ENCODE data around the gene SUPT3H. TPM values are rescaled to one million over a fixed set of nuclear protein-coding genes. Genes with fewer than 3 reads are reported as not detected.
"Not testable (repeated sequence)": the region's sequence is repeated elsewhere in the genome, so short reads cannot be mapped to it uniquely, and the experiment has no call there.

SUPT3H gene
- total and polyA plus RNA-seq, 12 donors = 10.0 to 56.2 (median 16.6) TPM

- intact Hi-C loops (cut with DNase I) = no loop called here
- TF ChIP-seq POLR2A (IDR thresholded peaks at IDR 0.05) (no peak), CTCF (IDR thresholded peaks at IDR 0.05) (no peak)
- Histone ChIP-seq H3K4me1 (replicated peaks in 1 of 2) (no peaks in the 10 kb centered on the region), H3K27me3 (no peaks in the 10 kb centered on the region), H3K9me3 (replicated peaks in 1 of 3) (no peaks in the 10 kb centered on the region), H3K4me3 (no peak overlapping the region), H3K36me3 (replicated peaks in 1 of 2) (no peaks in the 10 kb centered on the region), H3K27ac (no peak overlapping the region)
- WGBS, 4 donors = 46 to 88% (median 87%) methylated on average over 1 of the region's 1 CpG
- no peak for DNase-seq
Measured at GRCh38 chr6:45148711-45149341, 228.9 kb downstream of the SUPT3H start.

GRCh38 chr6:45148278-45148677, 229.5 kb downstream of the SUPT3H start:
- H3K4me1 ChIP-seq (replicated peaks in 1 of 2) = no peaks in the 10 kb centered on the region
- intact Hi-C loops (cut with DNase I) = no loop called here
- H3K27me3 ChIP-seq = no peaks in the 10 kb centered on the region
- no peak for TF ChIP-seq CTCF (IDR thresholded peaks at IDR 0.05)
- TF ChIP-seq POLR2A (IDR thresholded peaks at IDR 0.05) = no peak
- H3K27ac ChIP-seq = no peak overlapping the region
- no peak overlapping the region for H3K4me3 ChIP-seq
- H3K9me3 ChIP-seq (replicated peaks in 1 of 3) = no peaks in the 10 kb centered on the region
- WGBS, 4 donors = 93 to 100% (median 98%) methylated on average over 1 of the region's 1 CpG
- no peaks in the 10 kb centered on the region for H3K36me3 ChIP-seq (replicated peaks in 1 of 2)
- no peak for DNase-seq

GRCh38 chr6:45145658-45146057, 232.1 kb downstream of the SUPT3H start:
- intact Hi-C loops (cut with DNase I); H3K4me3 ChIP-seq; H3K36me3 ChIP-seq (replicated peaks in 1 of 2); DNase-seq; H3K9me3 ChIP-seq (replicated peaks in 1 of 3); H3K27ac ChIP-seq; H3K4me1 ChIP-seq (replicated peaks in 1 of 2); H3K27me3 ChIP-seq: not testable (repeated sequence)
- WGBS, 4 donors = 94 to 95% (median 95%) methylated on average over 3 of the region's 3 CpGs

- no peaks in the 10 kb centered on the region for H3K27me3 ChIP-seq
- no peak for DNase-seq
- intact Hi-C loops (cut with DNase I) = no loop called here
- TF ChIP-seq CTCF (IDR thresholded peaks at IDR 0.05) = no peak
- TF ChIP-seq POLR2A (IDR thresholded peaks at IDR 0.05) = no peak
- H3K9me3 ChIP-seq (replicated peaks in 1 of 3) = peaks cover 0 to 13% (median 5%) of the 10 kb centered on the region in 3 donors
- peaks cover 0 to under 1% of the 10 kb centered on the region in 2 donors for H3K4me1 ChIP-seq (replicated peaks in 1 of 2)
- no peak overlapping the region for H3K27ac ChIP-seq
- no peaks in the 10 kb centered on the region for H3K36me3 ChIP-seq (replicated peaks in 1 of 2)
- no peak overlapping the region for H3K4me3 ChIP-seq
Measured at GRCh38 chr6:45138765-45139164, 239.0 kb downstream of the SUPT3H start.

GRCh38 chr6:45136495-45136894, 241.2 kb downstream of the SUPT3H start:
- H3K36me3 ChIP-seq (replicated peaks in 1 of 2) = no peaks in the 10 kb centered on the region
- H3K27me3 ChIP-seq = no peaks in the 10 kb centered on the region
- no peak overlapping the region for H3K27ac ChIP-seq
- peaks cover 0 to 13% (median 5%) of the 10 kb centered on the region in 3 donors for H3K9me3 ChIP-seq (replicated peaks in 1 of 3)
- TF ChIP-seq CTCF (IDR thresholded peaks at IDR 0.05) (no peak), POLR2A (IDR thresholded peaks at IDR 0.05) (no peak)
- no peak for DNase-seq
- peaks cover 11 to 20% of the 10 kb centered on the region in 2 donors for H3K4me1 ChIP-seq (replicated peaks in 1 of 2)
- intact Hi-C loops (cut with DNase I) = no loop called here
- no peak overlapping the region for H3K4me3 ChIP-seq
